Spleen (tissue), 7 donors: ENCODE data around the gene METRNL.

ENCODE experiments used
- POLR2A ChIP-seq, 3 donors: fragments of 450-650 bp; IDR thresholded peaks; one replicate each; pipeline ENCODE4 v1.5.1; 2017; ENCODE audit warnings: antibody characterized with exemption in 3 of 3, mild to moderate bottlenecking in 1 of 3
- POLR2AphosphoS5 ChIP-seq, 3 donors: sonication (generic); formaldehyde crosslinking; IDR thresholded peaks; one replicate each; pipeline ENCODE4 v1.5.1; 2017; ENCODE audit warnings: antibody characterized with exemption in 3 of 3
- TF ChIP-seq, protein P1 (sequence below), 11 experiments: fragments of 200-600 bp in 7 of 11; fragments of 450-650 bp in 4 of 11; sonication (generic) in 4 of 11; IDR thresholded peaks in 8 of 11; conservative IDR thresholded peaks in 3 of 11; 1 replicate in 7 of 11; 2 replicates in 4 of 11; pipeline versions ENCODE4 v1.4.0 to v1.8.0; 2016 to 2021; ENCODE audit warnings: antibody characterized with exemption in 11 of 11, inconsistent platforms in 4 of 11, mild to moderate bottlenecking in 1 of 11
- donor health status: DM: no; HTN: no; CAD: no; lungs with moderate emphysema.
- donor health status: DM: no; HTN: no; CAD: no.
- donor health status: DM: no; HTN: no; CAD: no.

DNA sequence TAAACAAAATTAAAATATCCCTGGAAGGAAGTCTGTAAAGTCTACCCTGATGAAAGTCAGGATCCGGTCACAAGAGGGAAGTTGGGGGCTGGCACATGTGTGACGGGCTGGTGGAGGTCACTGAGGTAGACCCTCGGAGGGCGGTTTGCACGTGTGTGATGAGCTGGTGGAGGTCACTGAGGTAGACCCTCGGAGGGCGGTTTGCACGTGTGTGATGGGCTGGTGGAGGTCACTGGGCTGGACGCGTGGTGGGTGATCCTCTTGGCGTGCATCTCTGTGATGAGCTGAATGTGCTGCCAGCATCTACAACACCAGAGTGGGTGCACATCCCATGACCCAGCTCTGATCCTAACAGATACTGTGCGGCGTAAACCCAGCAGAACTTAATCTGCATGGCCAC, 43.7 kb upstream of the METRNL start:
- TF ChIP-seq POLR2A (IDR thresholded peaks at IDR 0.05) (no peak), POLR2AphosphoS5 (IDR thresholded peaks at IDR 0.05) (no peak)
- TF ChIP-seq, protein P1, sequence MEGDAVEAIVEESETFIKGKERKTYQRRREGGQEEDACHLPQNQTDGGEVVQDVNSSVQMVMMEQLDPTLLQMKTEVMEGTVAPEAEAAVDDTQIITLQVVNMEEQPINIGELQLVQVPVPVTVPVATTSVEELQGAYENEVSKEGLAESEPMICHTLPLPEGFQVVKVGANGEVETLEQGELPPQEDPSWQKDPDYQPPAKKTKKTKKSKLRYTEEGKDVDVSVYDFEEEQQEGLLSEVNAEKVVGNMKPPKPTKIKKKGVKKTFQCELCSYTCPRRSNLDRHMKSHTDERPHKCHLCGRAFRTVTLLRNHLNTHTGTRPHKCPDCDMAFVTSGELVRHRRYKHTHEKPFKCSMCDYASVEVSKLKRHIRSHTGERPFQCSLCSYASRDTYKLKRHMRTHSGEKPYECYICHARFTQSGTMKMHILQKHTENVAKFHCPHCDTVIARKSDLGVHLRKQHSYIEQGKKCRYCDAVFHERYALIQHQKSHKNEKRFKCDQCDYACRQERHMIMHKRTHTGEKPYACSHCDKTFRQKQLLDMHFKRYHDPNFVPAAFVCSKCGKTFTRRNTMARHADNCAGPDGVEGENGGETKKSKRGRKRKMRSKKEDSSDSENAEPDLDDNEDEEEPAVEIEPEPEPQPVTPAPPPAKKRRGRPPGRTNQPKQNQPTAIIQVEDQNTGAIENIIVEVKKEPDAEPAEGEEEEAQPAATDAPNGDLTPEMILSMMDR (IDR thresholded peaks at IDR 0.05 in 8 of 11, conservative IDR thresholded peaks at IDR 0.05 in 3 of 11), result no peak
